ENCODE data around the gene LYAR.
"Not testable (repeated sequence)": the region's sequence is repeated elsewhere in the genome, so short reads cannot be mapped to it uniquely, and the experiment has no call there.

The LYAR gene

DNA sequence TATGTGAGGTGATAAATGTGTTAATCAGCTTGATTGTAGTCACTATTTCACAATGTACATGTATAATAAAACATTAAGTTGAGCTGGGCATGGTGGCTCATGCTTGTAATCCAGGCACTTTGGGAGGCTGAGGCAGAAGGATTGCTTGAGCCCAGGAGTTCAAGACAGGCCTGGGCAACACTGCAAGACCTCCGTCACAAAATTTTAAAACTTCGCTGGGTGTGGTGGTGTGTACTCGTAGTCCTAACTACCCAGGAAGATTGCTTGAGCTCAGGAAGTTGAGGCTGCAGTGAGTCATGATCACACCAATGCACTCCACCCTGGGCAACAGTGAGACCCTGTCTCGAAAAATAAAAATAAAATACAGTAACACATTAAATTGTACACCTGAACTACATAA, 20.1 kb downstream of the LYAR start:
- TF ChIP-seq, protein P1, sequence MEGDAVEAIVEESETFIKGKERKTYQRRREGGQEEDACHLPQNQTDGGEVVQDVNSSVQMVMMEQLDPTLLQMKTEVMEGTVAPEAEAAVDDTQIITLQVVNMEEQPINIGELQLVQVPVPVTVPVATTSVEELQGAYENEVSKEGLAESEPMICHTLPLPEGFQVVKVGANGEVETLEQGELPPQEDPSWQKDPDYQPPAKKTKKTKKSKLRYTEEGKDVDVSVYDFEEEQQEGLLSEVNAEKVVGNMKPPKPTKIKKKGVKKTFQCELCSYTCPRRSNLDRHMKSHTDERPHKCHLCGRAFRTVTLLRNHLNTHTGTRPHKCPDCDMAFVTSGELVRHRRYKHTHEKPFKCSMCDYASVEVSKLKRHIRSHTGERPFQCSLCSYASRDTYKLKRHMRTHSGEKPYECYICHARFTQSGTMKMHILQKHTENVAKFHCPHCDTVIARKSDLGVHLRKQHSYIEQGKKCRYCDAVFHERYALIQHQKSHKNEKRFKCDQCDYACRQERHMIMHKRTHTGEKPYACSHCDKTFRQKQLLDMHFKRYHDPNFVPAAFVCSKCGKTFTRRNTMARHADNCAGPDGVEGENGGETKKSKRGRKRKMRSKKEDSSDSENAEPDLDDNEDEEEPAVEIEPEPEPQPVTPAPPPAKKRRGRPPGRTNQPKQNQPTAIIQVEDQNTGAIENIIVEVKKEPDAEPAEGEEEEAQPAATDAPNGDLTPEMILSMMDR (conservative IDR thresholded peaks at IDR 0.05; ENCODE audit: control insufficient read depth, insufficient read depth, low read depth, low read length), result no peak
- DNase-seq (ENCODE audit: low read depth), result peak; percentile 31
- no peak overlapping the region for H3K4me3 ChIP-seq (ENCODE audit: control insufficient read depth, low read depth, low read length)

DNA sequence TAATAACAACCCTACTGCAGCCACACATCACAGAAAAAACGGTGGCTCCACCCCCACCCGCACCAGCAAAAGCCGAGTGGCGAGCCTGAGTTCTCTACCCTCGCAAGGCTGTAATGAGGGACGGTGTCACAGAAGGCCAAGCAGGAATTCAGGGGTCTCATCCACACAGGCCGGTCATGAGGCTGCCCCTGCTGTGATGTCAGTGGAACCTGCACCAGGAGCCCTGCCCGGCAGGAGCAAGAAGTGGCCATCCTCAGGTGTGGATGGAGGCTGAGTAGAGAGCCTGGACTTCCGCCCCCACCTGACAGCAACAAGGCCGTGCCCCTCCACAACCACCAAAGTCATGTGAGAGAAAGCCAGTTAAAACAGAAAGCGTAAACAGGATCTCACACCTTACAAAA, 20.6 kb downstream of the LYAR start:
- no peak overlapping the region for H3K4me3 ChIP-seq (ENCODE audit: control insufficient read depth, low read depth, low read length)
- no peak for DNase-seq (ENCODE audit: low read depth)
- TF ChIP-seq, protein P1 (conservative IDR thresholded peaks at IDR 0.05; ENCODE audit: control insufficient read depth, insufficient read depth, low read depth, low read length), result no peak

DNA sequence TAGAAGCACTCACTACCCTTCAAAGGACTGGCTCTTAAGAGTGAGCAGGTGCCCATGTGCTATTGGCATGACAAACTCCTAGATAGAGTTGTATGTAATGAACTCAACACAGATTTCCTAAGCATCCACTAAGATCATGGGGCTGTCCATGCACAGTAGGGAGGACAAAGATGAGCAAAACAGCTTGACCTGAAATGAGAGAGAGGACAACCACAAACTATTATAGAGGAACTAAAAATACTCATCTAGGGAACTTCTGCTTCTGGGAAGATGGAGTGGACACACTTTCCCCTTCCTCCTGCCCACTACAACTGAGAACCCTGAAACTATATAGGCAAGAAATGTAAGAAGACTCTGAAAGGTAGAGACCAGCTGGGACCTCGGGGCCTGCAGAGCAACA, 21.2 kb downstream of the LYAR start:
- TF ChIP-seq, protein P1 (conservative IDR thresholded peaks at IDR 0.05; ENCODE audit: control insufficient read depth, insufficient read depth, low read depth, low read length), result no peak
- H3K4me3 ChIP-seq (ENCODE audit: control insufficient read depth, low read depth, low read length), result no peak overlapping the region
- DNase-seq (ENCODE audit: low read depth), result no peak

DNA sequence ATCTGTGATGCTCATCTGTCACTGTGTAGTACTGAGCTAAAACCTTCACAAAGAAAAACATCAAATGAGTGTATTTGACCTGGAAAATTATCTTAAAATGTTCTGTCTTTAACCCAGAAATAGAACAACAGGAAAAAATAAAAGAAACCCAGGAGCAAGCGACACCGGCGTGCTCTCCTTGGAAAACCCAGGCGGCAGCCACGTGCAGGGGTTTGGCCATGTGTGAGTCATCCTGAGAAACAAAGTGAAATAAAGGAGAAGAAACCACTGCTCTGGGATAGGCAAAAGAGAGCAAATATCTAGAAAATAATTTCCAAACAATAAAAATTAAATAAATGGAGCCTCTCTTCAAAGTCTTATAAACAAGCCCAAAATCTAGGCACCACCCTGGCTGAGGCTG, 22.0 kb downstream of the LYAR start:
- TF ChIP-seq, protein P1 (conservative IDR thresholded peaks at IDR 0.05; ENCODE audit: control insufficient read depth, insufficient read depth, low read depth, low read length), result no peak
- H3K4me3 ChIP-seq (ENCODE audit: control insufficient read depth, low read depth, low read length), result no peak overlapping the region
- DNase-seq (ENCODE audit: low read depth), result no peak

DNA sequence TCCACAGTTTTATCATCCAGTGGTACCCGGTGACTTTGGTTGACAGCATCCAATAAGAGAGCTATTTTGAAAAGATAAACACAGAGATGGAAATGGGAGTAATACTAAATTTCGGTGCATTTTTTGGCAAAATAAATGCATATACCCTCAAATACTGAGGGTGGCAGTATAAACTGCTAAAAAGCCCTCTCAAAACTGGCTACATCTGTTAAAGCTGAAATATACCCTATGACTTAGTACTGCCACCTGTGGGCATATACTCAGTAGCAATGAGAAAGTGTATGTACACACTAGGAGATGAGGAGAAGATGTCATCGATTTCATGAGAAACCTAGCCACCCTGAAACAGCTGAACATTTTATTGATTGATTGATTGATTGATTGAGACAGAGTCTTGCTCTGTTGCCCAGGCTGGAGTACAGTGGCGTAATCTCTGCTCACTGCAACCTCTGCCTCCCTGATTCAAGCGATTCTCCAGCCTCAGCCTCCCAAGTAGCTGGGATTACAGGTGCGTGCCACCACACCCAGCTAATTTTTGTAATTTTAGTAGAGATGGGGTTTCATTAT, 29.7 kb downstream of the LYAR start:
- peak; percentile 65 for DNase-seq (ENCODE audit: low read depth)
- TF ChIP-seq, protein P1 (conservative IDR thresholded peaks at IDR 0.05; ENCODE audit: control insufficient read depth, insufficient read depth, low read depth, low read length), result peak; percentile 49
- H3K4me3 ChIP-seq (ENCODE audit: control insufficient read depth, low read depth, low read length), result no peak overlapping the region

DNA sequence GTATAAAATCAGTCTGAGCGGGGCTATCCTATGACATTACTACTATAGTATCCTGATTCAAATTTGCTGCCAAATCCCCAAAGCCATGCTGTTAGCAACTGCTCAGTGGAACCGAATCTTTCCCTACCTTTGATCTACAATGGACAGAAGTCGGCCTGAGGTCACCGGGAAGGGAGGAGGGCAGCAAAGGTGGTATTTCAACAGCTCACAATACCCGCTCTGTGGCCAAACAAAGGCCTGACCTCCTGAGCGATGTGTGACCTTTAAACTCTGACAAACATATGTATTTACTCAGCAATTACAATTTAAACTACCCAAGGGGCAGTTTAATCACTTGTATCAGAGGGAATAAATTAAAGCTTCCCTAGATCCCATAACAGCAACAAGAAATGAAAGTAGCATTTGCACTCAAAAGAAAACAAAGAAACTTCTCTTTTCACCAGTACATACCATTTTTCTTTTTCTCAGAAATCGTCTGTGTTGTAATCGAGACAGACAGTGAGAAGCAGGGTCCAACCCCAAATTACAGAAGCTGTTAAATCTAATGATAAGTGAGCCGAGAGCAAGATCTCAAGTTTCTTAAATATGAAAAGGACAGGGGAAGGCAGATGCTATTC, 30.4 kb downstream of the LYAR start:
- peak; percentile 3 for DNase-seq (ENCODE audit: low read depth)
- TF ChIP-seq, protein P1 (conservative IDR thresholded peaks at IDR 0.05; ENCODE audit: control insufficient read depth, insufficient read depth, low read depth, low read length), result no peak
- H3K4me3 ChIP-seq (ENCODE audit: control insufficient read depth, low read depth, low read length), result no peak overlapping the region

DNA sequence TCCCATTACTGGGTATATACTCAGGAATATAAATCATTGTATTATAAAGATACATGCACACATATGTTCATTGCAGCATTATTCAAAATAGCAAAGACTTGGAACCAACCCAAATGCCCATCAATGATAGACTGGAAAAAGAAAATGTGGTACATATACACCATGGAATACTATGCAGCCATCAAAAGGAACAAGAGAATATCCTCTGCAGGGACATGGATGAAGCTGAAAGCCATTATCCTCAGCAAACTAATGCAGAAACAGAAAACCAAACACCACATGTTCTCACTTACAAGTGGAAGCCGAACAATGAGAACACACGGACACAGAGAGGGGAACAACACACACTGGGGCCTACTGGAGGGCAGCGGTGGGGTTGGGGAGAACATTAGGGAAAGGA, 32.2 kb downstream of the LYAR start:
- not testable (repeated sequence) for DNase-seq (ENCODE audit: low read depth); H3K4me3 ChIP-seq (ENCODE audit: control insufficient read depth, low read depth, low read length)

All from fibroblast of mammary gland (primary cell).